HG03103 (cell line): ENCODE results near the gene NUDT12.

ENCODE experiments used
- ATAC-seq: cut with Tn5 transposase; IDR thresholded peaks from one replicate; pipeline ENCODE4 v1.9.1; 2021; ENCODE audit warnings: low read depth; ENCODE audit not compliant: unreplicated experiment

Gene NUDT12

DNA sequence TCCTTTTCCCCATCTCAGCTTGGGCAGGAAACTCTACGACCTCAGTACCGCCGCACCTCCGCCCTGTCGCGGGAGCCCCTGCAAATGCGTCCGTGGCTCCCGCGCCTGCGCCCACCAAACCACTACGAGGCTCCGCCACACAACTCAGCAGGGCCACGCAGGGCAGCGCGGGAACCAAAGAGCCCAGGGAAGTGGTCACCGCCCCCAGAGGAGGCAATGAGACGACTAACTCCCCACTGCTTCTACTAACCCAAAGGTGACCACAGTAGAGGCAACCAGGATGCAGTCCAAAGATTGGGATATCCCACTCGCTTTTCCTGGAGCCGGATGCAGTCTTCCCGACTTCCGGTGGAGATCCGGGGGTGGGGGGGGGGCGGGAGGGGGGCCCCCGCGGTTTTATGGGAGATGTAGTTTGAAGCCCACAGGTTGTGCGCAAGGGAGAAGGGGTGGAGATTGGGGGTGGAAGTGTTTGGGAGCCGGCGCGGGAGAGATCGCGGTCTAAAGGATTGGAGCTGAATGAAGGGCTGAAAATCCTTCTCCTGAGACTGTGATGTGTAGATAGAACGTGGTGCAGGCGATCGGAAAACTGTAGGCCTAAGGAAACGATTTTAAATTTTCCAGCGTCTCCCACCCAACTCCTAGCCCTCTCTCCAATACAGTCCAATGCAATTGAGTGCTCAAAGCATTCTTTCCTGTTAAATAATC lies at the start of gene NUDT12:
TSS of gene NUDT12 (minus strand) at position 337 of the 705 bp plus-strand sequence. CDS start 2,541 bp downstream, outside the sequence.
- ATAC-seq = no peak

DNA sequence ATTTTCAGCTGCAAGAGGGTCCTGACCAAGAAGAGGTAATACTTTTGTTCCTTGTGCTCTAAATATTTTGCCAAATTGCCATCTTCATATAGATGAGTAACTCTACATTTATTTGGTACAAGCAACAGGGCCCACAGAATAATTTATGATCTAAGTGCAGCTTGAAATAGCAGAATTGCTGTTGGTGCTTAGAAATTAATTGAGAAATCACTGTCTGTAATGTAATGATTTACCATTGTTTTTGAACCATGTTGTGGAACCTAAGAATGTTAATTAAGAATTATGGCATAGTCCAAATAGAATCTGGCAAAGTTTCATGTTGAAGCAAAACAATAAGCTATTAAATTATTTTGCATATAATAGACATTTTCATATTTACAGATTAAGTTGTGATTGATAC lies 44.8 kb upstream of the NUDT12 start:
- ATAC-seq = no peak

DNA sequence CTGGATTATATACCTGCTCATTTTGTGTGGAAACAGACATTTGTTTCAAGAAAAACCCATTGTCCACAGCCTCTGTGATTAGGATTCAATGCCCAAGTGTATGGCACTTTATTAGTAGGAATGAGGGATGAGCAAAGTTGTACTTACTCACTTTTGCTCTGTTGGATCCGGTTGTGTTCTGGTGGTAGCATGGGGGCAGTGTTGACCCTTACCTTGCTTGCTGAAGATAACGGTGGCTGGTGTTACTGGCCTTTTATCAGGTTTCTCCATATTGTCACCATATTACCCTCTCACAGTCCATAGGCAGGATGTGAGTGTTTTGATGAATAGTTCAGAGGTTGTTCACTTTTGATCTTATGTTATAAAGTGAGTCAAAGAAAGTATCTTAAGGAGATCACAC lies 42.7 kb upstream of the NUDT12 start:
- no peak for ATAC-seq

DNA sequence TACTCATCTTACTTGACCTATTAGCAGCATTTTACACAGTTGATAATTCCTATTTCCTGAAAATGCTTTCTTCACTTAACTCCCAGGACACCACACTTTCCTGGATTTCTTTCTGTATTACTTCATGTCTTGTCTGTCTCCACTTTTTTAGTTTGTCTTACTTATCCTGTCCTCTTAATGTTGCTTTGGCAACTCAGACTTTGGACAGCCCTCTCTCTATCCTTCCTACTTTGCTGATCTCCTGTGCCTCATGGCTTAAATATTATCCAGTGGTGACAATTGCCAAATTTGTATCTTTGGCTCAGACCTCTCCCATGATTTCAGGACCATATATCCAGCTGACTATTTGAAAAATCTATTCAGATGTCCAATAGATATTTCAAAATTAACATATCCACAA lies 39.8 kb upstream of the NUDT12 start:
- no peak for ATAC-seq

DNA sequence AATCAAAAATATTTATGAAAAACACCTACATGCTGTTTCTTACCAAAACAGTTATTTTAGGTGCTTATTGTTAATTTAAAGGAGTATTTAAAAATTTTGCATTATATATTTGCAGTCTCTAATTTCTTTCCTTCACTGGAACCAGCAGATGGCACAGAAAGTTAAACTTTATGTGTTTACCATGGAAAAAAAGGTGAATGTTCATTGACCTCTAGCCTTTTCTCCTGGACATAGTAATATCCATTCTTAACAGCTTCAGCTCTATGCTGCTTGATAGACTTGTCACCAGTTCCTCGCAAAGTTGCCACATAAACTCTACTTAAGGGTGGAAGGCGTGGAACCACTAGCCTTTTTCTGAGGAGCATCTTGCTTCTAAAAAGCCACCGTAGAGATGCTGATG lies 38.7 kb upstream of the NUDT12 start:
- no peak for ATAC-seq

DNA sequence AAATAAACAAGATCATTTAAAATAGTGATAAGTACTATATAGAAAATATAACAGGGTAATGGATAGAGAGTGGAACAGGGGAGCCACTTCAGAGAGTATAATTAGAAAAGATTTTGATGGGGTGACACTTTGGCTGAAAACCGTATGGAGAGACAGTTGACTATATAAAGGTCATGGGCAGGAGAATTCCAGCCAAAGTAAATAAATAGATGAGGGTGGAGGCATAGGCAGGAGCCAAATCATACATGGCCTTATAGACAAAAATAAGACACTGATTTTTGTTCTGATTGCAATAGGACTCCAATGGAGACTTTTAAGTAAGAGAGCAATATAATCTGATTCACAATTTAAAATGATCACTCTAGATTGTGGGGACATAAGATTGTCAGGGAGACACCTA lies 37.5 kb upstream of the NUDT12 start:
- no peak for ATAC-seq

DNA sequence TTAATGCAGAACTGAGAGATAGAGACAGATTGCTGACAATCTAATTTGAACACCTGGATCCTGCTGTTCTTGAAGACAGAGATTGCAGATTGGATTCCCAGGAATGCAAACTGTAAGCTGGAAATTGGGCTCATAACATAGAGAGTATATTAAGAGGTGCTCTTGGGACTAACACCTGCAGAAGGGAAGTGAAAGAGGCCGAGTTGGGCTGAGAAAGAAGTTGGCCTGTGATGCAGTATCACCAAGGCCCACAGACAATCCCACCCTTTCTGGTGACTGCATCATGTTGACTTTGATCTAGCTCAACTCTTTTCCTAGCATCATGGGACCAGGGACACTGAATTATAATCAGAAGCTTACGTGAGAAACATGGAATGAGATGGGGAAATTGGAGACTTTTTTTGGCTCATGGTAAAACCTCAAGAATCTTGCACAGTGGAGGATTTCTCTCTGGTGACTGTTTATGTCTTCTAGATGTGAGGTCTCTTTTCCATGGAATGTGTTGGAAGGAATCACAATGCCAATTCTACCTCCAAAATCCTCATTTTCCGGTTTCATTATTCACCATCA lies 36.5 kb upstream of the NUDT12 start:
- no peak for ATAC-seq

DNA sequence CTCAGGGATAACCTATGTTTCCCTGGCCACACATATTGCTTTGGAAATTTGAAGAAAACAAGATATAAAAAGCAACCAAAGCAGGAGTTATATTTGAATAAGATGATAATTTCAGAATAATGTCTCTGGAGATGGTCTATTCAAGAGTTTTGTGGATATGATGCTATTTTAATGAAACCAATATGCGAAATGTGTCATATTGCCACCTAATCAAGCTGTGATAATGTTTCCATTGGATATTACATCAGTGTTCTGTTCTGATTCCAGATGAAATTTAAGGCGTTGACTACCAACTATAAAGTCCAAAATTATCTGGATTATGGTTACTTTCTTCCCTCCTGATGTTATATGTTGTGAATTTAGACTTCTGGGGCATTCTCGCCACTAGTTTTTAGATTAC lies 27.6 kb upstream of the NUDT12 start:
- ATAC-seq = no peak

DNA sequence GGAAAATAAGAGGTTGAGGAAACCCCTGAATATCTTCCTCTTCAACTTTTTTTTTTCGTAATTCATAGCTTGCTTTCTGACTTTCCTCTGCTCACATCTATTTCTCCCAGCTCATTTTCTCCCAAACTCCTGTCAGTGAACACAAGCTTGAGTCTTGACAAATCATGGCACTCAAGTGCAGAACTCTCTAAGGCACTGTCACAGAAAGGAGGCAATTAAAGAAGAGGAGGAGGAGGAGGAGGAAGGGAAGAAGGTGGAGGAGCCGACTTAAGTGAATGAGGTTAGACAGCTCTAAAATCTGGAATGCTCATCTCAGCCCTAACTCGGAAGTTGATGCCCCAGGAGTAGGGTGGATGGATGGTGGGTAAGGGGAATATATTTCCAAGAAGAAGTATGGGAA lies 27.2 kb upstream of the NUDT12 start:
- ATAC-seq = no peak

DNA sequence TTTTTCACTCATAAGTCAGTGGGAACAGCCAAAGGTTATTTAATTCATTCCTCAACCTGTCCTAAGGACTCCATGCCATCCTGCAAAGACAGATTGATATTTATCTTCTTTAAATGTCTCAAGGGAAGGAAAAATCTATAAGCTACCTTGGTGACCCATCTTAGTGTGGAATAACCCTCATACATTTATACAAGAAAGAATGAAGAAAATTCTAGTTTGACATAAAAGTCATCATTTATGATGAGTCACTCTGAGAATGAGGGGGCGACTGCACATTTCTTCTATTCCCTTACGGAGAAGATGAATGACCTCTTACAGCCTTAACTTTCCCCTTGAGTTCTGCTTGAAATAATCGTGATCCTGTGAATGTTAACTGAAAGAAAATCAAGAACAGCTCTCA lies 26.8 kb upstream of the NUDT12 start:
- ATAC-seq = no peak

DNA sequence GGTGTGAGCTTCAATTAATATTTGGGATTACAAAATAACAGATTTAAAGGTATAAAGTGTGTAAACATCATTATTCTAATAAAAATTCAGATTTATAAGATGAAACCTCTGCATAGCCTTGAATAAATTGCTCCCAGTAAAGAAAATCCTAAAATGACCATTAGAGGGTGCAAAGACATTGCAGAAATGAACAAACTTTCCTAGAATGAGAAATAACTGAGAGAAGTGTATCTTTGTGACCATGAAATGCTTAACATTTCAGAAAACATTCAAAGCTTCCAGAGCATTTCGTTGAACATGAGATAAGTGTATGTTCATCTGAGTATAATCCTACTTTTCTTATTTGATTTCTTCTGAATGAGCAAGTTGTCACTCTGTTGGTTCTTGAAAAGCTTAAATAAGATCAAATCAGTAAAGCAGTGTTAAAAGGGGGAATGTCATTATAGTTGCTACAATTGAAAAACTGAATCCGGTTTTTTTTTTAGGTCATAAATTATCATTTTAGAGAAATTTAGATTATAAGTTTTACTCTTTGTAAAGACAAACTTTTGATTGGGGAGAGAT lies 24.7 kb upstream of the NUDT12 start:
- no peak for ATAC-seq

DNA sequence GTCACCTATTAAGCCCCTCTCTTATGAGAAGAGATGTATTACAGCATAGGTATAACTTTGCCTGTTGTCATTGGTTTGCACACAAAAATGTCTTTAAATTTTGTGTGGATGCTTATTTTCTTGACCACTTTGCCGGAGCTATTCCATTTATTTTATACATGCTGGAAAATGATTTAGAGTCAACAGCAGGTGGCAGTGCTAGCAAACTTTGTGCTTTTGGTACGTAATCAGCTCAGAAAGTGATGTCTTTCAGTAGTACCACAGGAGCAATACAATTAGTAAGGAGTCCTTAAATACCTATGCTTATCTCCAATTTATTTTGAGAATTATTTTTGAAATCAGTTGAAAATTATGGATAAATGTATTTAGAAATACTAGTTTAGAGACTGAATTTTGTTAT lies 19.8 kb upstream of the NUDT12 start:
- peak; percentile 61 for ATAC-seq

DNA sequence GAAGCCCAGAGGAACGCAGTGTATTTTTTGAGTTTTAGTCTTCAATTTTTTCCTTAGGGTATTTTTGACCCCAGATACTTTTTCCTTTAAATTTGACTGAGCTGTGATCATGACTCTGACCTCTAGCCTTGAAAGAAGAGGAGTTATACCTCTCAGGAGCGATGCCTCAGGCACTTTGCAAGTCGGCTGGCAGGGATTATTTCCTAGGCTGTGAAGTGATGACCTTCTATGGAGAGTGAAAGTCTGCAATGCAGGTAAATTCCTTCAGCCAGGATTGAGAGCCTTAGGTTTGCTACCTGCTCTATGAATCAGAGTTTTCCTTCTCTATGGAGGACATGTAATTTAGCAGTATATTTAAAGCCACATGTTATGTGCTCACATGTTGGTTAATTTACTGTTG lies 10.8 kb upstream of the NUDT12 start:
- ATAC-seq = no peak

DNA sequence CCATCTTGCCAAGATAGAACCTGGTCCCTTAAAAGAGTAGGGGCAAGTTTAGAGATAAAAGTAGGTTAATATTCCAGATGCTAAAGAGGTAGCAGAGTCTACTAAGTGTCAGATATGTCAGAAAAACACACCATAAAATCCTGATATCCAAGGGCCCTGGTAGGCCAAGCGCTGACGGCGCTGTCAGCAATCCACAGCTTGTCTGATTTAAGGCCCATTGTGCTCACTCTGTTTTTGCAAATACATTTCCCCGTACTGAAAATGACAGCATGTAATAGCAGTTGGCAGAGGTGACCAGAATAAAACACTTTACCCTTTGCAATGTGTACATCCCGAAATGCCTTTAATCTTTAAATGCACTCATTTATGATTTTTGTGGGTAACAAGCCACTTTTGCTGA lies 9.9 kb upstream of the NUDT12 start:
- no peak for ATAC-seq

DNA sequence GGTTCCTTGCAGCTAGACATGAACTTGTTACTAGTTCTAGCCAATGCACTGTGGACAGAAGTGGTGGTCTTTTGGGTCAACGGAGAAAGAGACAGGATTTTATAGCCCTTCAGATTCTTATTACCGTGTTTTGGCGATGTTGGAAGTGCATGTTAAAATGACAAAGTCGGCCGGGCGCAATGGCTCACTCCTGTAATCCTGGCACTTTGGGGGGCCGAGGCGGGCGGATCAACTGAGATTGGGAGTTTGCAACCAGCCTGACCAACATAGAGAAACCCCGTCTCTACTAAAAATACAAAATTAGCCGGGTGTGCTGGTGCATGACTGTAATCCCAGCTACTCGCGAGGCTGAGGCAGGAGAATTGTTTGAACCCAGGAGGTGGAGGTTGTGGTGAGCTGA lies 9.1 kb upstream of the NUDT12 start:
- ATAC-seq = no peak

DNA sequence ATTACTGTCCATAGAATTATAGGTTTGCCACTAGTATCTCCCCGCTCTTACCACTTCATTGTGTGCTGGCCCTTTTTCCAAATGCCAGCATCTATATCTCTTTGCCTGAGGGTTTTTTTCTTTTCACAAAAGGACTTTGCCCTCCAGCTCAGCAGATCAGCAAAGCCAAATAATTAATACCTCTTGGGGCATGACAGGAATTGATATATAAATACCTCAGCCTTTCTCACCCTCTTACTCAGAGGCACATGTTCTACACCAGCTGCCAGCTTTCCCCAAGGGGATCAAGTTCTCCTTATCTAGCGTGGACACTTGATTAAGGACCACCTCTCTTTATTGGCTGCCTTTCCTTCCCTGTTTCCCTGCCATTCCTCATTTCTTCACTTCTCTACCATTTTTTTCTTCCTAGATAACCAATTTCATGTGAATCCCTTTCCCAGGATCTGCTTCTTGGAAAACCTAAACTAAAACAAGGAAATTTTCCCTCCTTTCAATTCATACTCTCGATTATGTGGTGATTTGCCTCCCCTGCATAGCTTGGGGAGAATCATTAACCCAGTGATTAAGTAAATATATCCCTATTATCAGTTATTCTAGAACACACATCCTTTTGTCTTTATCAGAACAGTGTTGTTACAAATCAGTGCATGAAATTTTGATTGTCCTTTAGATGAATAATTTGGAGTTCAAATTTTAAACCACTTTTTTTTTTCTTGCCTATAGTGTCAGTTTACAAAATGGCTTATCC lies 6.9 kb upstream of the NUDT12 start:
- ATAC-seq = no peak

DNA sequence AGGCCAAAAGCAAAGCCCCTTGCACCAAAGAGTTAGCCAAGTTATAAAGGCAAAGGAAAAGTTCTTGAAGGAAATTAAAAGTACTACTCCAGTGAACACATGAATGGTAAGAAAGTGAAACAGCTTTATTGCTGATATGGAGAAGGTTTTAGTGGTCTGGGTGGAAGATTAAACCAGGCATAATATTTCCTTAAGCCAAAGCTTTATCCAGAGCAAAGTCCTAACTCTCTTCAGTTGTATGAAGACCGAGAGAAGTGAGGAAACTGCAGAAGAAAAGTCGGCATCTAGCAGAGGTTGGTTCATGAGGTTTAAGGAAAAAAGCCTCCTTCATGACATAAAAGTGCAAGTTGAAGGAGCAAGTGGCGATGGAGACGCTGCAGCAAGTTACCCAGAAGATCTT lies 3.1 kb upstream of the NUDT12 start:
- no peak for ATAC-seq

DNA sequence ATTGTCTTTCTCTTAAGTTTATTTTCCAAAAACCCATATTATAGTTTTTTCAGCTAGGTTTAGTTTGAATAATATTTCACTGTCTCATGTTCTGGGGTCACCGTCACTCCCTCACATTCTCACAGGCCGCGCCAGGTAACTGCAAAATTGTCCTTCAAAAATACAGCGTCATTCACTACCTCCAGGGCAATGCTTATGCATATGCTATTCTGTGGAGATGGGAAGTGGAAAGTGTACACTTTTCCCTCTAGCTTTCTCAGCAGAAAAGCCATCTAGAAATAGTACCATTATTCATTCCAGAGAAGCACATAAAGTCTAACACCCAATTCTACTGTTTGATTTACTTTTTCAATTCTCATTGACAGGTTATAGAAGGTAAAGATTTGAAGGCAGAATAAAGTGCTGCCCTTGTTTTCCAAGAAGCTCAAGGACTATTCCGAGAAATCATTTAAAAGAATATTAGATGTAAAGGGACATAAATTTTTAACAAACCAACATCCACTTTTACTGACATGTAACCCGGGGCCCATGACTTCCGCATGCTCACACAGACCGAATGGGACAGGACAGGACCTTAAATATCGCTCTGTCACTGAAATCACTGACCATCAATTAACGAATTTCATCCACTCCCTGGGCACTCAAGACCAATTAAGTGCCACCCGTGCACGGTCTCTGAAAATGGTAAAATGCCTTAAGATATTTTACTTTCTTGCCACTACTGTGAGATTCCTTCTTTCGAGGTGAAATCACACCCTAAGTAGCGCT lies 720 bp downstream of the NUDT12 start:
- ATAC-seq = no peak

DNA sequence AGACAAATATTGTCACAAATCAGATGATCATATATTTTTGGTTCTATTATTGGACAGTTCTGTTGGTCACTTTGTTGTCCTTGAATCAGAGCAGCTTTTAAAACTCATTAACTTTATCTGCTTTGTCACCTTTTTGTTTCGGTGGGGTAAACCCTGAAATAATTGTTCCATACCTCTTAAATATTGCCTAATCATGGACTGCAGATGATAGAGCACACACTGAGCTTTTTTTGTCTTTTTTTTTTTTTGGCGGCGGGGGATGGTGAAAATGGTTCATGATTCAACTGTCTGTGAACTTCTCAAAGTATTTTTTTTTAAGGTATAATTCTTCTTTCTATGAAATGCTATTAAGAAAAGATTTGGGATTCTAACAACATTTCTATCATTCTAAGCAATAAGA lies 1.8 kb downstream of the NUDT12 start:
- ATAC-seq = no peak

DNA sequence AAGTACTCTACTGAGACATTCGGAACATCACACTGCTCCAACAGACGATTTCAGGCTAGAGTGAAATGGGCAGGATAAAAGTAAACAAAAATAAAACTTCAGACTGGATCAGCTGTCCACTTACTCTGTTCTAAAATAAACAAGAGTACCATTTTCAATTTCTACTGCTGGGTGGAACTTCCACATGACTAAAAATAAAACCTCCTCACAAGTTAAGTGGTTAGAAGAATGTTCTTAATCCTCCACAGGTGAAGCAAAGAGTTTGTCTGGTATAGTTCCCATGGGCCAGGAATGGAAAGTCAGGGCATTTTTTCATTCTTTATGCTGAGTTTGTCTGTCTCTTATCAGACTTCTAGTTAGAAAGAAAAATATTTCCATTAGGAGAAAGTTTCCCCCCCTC lies 15.7 kb downstream of the NUDT12 start:
- no peak for ATAC-seq

DNA sequence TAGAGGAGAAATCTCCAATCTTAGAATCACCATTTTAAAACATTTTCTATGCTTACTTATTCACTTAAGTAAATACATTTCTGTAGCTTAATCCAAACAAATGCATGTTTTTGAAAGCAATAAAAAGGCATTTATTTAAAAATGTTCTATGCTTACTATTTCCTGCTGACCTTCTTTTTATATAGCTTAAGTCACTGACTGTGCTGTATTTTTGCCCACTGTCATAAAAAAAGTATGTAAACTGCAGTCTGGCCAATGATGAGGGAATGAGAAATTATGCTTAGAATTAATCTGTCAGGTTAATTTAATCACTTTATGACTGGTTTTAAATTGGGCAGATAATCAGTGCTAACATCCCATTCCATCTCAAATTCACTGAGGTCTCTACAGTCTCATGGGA lies 20.1 kb downstream of the NUDT12 start:
- ATAC-seq = no peak
